MM.1S (cell line): ENCODE data around the gene IL12RB1.

Source experiments
- DNase-seq: peaks from one replicate; pipeline ENCODE4 v3.0.0-alpha.2; 2015
- H2AFZ ChIP-seq: fragments of 300-600 bp; sonication (generic); 2 replicates; pipeline ENCODE4 v1.6.0; 2016; ENCODE audit warnings: antibody characterized with exemption, low read length
- H3F3A ChIP-seq: fragments of 300-600 bp; sonication (generic); 2 replicates; pipeline ENCODE4 v1.6.1; 2016; ENCODE audit warnings: mild to moderate bottlenecking, antibody characterized with exemption, low read length, moderate library complexity, mixed read lengths; ENCODE audit not compliant: insufficient read depth
- H3K27ac ChIP-seq: fragments of 300-600 bp; sonication (generic); 2 replicates; pipeline ENCODE4 v1.5.1; 2016; ENCODE audit warnings: mild to moderate bottlenecking, low read length
- H3K27me3 ChIP-seq: fragments of 300-600 bp; sonication (generic); replicated peaks from 2 replicates; pipeline ENCODE4 v1.6.0; 2016; ENCODE audit warnings: low read length; ENCODE audit not compliant: insufficient read depth
- H3K36me3 ChIP-seq: fragments of 300-600 bp; sonication (generic); replicated peaks from 2 replicates; pipeline ENCODE4 v1.6.1; 2016; ENCODE audit warnings: mild to moderate bottlenecking, low read length, mixed read lengths; ENCODE audit not compliant: insufficient read depth
- H3K4me1 ChIP-seq: fragments of 300-600 bp; sonication (generic); 2 replicates; pipeline ENCODE4 v1.6.1; 2016; ENCODE audit warnings: low read length, mixed read lengths
- H3K4me2 ChIP-seq: fragments of 300-600 bp; sonication (generic); 2 replicates; pipeline ENCODE4 v1.6.0; 2016; ENCODE audit warnings: low read depth, low read length
- H3K4me3 ChIP-seq: fragments of 300-600 bp; sonication (generic); 2 replicates; pipeline ENCODE4 v1.5.1; 2016; ENCODE audit warnings: low read length, mixed read lengths
- H3K79me2 ChIP-seq: fragments of 300-600 bp; sonication (generic); 2 replicates; pipeline ENCODE4 v1.6.1; 2016; ENCODE audit warnings: mixed run types, low read length, mixed read lengths
- H3K9ac ChIP-seq: fragments of 300-600 bp; sonication (generic); 2 replicates; pipeline ENCODE4 v1.6.1; 2016; ENCODE audit warnings: low read length, mixed read lengths
- H3K9me2 ChIP-seq: fragments of 300-600 bp; sonication (generic); replicated peaks from 2 replicates; pipeline ENCODE4 v1.6.1; 2016; ENCODE audit warnings: mild to moderate bottlenecking, low read length, mixed read lengths; ENCODE audit not compliant: insufficient read depth
- H3K9me3 ChIP-seq: fragments of 300-600 bp; sonication (generic); replicated peaks from 2 replicates; pipeline ENCODE4 v1.6.1; 2016; ENCODE audit warnings: mild to moderate bottlenecking, low read length, mixed read lengths; ENCODE audit not compliant: insufficient read depth
- H4K20me1 ChIP-seq: fragments of 300-600 bp; sonication (generic); 2 replicates; pipeline ENCODE4 v1.6.1; 2016; ENCODE audit warnings: mild to moderate bottlenecking, low read length, moderate library complexity, mixed read lengths; ENCODE audit not compliant: insufficient read depth
- CTCF ChIP-seq: fragments of 300-600 bp; sonication (generic); IDR thresholded peaks from 2 replicates; pipeline ENCODE4 v1.5.1; 2016; ENCODE audit warnings: antibody characterized with exemption, low read length, mixed read lengths
- EZH2 ChIP-seq: fragments of 300-600 bp; sonication (generic); optimal IDR thresholded peaks from 2 replicates; pipeline ENCODE3; 2017; ENCODE audit warnings: low read depth, mild to moderate bottlenecking, antibody characterized with exemption, low read length, mixed read lengths
- EZH2phosphoT487 ChIP-seq: fragments of 300-600 bp; sonication (generic); IDR thresholded peaks from 2 replicates; pipeline ENCODE4 v1.6.1; 2018; ENCODE audit warnings: antibody characterized with exemption, low read length

IL12RB1 gene

GRCh38 chr19:18086590-18087138 lies at the start of gene IL12RB1:
IL12RB1 (minus strand) TSS chr19:18086934; CDS start chr19:18086823, 111 bp downstream.
- H3K79me2 ChIP-seq = no peaks in the 10 kb centered on the region
- H3K9me3 ChIP-seq = no peaks in the 10 kb centered on the region
- TF ChIP-seq EZH2 = no peak
- no peak for TF ChIP-seq EZH2phosphoT487
- TF ChIP-seq CTCF = no peak
- H3K36me3 ChIP-seq = no peaks in the 10 kb centered on the region
- H2AFZ ChIP-seq = peak within 1 kb of the TSS; percentile 95
- H3K27ac ChIP-seq = peak within 1 kb of the TSS; percentile 59; the same call in 1 of the 2 replicates
- H3F3A ChIP-seq = peaks cover 3% of the 10 kb centered on the region; the same call in 1 of the 2 replicates
- no peaks in the 10 kb centered on the region for H4K20me1 ChIP-seq
- H3K4me1 ChIP-seq = no peaks in the 10 kb centered on the region; the same call in 1 of the 2 replicates
- peak within 1 kb of the TSS; percentile 85 for H3K9ac ChIP-seq
- peak within 1 kb of the TSS; percentile 89 for H3K4me2 ChIP-seq
- DNase-seq = peak; percentile 62
- peak within 1 kb of the TSS; percentile 87 for H3K4me3 ChIP-seq
- no peaks in the 10 kb centered on the region for H3K9me2 ChIP-seq
- H3K27me3 ChIP-seq = no peaks in the 10 kb centered on the region

- DNase-seq = no peak
- Histone ChIP-seq H3K9me2 (no peaks in the 10 kb centered on the region), H3K4me1 (no peaks in the 10 kb centered on the region)
Measured at GRCh38 chr19:18135712-18136584, 49.2 kb upstream of the IL12RB1 start.

GRCh38 chr19:18131841-18132596 lies 45.3 kb upstream of the IL12RB1 start:
- H3K9me3 ChIP-seq = no peaks in the 10 kb centered on the region
- H4K20me1 ChIP-seq = no peaks in the 10 kb centered on the region
- no peaks in the 10 kb centered on the region for H3K36me3 ChIP-seq
- H3F3A ChIP-seq = no peaks in the 10 kb centered on the region
- no peaks in the 10 kb centered on the region for H3K27me3 ChIP-seq
- no peaks in the 10 kb centered on the region for H3K4me1 ChIP-seq
- no peak overlapping the region for H3K4me2 ChIP-seq
- H3K27ac ChIP-seq = no peak overlapping the region
- H3K9ac ChIP-seq = no peak overlapping the region
- H3K4me3 ChIP-seq = no peak overlapping the region
- no peak overlapping the region for H2AFZ ChIP-seq
- no peaks in the 10 kb centered on the region for H3K79me2 ChIP-seq
- no peaks in the 10 kb centered on the region for H3K9me2 ChIP-seq
- TF ChIP-seq EZH2 = no peak
- TF ChIP-seq CTCF = no peak
- no peak for TF ChIP-seq EZH2phosphoT487
- DNase-seq = no peak

More at GRCh38 chr19:18135712-18136584, 49.2 kb upstream of the IL12RB1 start:
- no peaks in the 10 kb centered on the region for H3K79me2 ChIP-seq
- no peak overlapping the region for H3K9ac ChIP-seq
- no peaks in the 10 kb centered on the region for H3K9me3 ChIP-seq
- no peaks in the 10 kb centered on the region for H3F3A ChIP-seq
- H3K4me3 ChIP-seq = no peak overlapping the region
- H3K4me2 ChIP-seq = no peak overlapping the region
- no peaks in the 10 kb centered on the region for H3K27me3 ChIP-seq
- H2AFZ ChIP-seq = no peak overlapping the region
- H3K27ac ChIP-seq = no peak overlapping the region
- no peaks in the 10 kb centered on the region for H4K20me1 ChIP-seq
- H3K36me3 ChIP-seq = no peaks in the 10 kb centered on the region
- TF ChIP-seq EZH2phosphoT487 = no peak
- TF ChIP-seq EZH2 = no peak
- TF ChIP-seq CTCF = no peak
